ENCODE data around the gene ARL13A.
"Not testable (repeated sequence)": the region's sequence is repeated elsewhere in the genome, so short reads cannot be mapped to it uniquely, and the experiment has no call there.

The ARL13A gene

DNA sequence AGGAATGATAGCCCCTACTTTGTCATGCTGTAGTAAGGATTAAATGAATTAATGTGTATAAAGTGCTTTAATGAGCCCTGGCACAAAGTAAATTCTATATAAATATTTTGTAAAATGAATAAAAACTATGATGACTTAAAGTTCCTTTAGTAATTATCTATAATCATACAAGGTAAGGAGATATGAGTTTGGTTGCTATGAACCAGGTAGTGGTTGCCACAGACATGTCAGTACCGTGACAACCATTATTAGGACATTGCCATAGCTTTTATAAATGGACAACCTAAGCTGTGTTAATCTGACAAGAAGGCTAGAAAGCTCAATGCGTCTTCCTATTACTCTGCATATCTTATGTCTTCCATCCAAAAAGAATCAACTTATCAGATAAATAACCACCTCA, at the start of gene ARL13A:
TSS of gene ARL13A (plus strand) at position 301 of the 400 bp plus-strand sequence. CDS start 3,982 bp downstream, outside the sequence.
- no peak for DNase-seq

DNA sequence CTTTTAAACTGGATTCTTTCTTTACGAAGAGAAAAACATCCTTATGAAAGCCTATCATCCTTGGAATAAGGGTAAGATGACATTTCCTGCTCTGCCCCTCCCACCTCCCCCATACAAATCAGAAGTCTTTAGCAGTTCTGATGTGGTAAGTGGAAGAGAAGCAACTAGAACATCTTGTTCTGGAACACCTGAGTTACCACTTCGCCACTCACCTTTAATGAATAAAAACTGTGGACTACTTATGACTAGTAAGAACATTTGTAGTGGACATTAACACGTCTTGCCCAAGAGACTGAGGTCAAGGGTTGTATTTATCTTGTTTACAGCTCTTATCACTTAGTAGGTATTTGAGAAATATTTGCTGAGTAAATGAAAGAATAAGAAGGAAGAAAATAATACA, 45.1 kb upstream of the ARL13A start:
- DNase-seq, result no peak

DNA sequence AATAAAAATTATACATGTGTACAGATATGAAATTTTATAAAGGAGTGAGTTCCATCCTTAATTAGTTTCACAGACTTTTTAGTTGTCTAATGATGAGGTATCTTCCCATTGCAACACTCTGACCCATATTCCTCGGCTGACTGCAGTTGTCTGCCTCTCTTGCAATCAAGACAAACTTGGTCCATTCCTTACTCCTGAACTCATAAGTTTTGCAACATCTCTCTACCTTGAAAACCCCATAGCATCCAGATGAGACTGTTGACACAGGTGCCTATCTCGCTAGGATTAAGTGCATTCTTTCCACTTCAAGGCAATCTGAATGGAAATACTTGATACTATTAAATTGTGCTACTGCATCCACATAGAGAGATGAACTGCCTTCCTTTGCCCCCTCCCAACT, 43.1 kb upstream of the ARL13A start:
- no peak for DNase-seq

DNA sequence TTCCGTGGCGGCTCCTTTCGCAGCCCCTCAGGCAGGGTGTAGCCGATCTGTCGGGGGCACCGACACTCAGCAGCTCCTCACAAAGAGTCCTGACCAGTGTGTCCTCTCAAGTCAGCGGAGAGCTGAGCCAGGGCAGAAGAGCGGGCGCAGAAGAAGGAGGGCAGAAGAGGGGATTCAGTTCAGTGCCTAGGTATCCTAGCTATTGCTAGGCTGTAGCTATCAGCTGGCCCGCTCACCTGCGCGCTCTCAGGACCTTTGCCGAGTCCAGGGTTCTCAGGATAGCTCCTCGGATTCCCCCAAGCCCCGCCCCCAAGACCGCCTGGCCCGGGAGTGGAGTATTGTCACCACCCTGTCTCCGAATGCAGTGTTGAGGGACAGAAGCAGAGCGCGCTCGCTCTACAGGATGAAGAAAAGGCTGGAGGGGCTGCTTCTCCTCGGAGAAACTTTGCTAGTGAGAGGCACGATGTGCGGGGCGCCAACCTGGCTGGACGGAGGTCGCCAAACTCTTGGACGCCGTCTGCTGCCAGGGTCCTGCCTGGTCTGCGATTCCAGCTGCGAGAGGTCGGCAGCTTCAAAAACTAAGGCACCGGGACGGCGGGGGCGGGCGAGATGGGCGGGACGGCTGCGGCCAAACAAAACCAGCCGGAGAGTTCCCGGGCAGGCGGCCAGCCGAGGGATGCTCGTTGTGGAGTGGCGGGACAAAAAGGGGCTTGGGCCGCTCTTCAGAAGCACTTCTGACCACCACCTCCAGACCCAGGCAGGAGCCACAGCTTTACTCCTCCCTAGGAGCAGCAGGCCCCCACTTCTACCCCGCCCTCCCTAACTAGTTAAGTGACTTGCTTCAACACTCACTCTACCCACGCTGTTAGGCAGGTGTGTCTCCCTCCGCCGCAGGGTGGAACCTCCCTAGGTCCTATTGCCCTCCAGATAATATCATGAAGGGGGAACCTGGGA, 40.6 kb upstream of the ARL13A start, which contains the start of gene XKRX:
TSS of gene XKRX (minus strand) at position 258 of the 954 bp plus-strand sequence. CDS start 613 bp downstream, outside the sequence.
- DNase-seq, result peak; percentile 18

DNA sequence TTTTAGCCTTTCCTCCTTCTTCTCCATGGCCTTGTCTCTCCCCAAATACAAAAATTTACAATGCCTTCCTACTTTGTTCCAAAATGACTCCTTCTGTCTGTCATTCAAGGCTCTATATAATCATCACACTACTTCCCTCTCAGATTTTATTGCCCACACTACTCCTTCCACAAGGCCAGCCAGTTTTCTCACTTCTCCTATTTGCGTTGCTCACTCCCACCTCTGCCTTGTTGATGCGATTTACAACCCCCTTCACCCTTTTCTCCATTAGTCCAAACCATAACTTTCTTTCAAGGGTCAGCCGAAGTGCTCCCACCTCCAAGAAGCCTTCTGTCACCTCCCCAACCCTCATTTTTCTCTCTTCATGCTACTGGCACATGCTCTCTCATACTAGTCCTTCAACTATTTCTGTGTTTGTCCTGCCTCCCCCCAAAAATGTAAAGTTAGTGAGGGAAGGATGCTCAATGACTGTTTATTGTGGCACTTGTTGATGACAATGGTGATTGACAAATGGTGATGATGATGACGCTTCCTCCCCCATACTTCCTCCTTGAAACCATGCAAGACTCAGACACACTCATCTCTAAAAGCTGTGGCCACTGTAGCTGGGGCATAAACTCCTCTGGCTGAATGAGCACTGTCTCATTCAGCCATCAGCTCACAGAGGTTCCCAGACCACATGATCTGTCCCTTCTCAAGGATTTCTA, 38.1 kb upstream of the ARL13A start:
- no peak for DNase-seq

DNA sequence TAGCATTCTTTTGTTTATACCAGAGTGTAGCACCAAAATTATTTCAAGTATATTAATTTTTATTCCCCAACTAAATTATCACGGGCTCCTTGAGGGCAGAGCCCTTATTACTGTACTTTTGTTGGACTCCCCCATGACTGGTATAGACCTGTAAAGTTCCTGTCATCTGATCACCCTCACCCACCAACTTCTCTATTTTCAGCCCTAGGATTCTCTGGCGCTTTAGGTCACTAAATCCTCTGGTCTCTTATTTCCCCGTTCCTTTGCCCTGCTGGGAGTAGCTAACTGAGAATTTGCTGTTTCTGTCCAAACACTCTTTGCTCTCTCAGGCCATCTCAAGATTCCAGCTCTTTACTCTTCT, 37.6 kb upstream of the ARL13A start:
- no peak for DNase-seq

DNA sequence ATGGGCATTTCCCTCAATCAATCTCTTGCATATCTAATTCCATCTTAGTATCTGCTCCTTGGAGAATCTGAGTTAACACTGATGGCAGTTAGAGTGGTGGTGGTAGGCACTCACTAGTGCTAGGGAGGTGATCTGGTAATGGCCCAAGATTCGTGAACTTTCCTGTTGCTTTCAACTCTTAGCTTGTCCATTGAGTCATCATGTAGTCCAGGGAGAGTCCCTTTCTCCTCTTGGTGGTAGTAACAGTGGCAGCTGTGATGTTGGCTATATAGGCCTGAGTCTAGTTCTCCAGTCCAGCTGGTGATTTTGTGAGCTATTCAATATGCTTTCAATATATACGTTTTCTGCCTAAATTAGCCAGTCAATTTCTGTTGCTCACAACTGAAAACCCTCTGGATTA, 33.7 kb upstream of the ARL13A start:
- DNase-seq, result no peak

DNA sequence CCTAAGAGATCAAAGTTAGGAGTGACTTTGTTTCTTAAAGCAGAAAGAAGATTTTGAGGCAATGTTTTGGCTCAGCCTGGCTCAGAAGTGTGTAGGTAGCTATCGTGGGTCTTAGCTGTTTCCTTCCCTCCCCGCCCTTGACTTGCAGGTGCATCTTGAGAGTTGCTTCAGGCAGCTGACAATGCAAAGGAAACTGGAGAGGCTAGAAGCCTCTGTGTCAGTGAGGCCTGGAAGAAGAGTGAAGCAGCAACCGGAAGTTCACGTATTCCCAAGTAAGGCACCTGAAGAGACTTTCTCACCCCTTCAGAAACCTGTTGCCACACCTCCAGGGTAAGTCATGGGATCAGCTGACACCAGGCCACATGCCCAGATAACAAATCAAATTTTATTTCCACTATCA, 30.2 kb upstream of the ARL13A start:
- DNase-seq, result no peak

DNA sequence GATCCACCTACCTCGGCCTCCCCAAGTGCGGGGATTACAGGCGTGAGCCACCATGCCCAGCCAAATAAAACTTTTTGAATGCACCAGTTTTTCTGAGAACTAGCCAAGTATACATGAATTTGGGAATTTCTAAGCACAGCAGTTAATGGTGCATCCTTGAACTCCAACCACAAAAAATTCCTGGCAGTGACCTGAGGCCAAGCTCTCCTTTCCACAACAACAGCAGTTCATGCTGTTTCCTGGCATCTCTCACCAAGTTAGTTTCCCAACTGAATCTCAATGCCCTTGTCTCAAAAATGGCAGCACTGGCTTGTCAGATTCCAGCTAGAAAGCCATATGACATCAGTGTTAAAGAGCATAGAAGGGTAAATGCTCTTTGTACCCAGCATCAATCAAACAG, 24.9 kb upstream of the ARL13A start:
- DNase-seq, result no peak

DNA sequence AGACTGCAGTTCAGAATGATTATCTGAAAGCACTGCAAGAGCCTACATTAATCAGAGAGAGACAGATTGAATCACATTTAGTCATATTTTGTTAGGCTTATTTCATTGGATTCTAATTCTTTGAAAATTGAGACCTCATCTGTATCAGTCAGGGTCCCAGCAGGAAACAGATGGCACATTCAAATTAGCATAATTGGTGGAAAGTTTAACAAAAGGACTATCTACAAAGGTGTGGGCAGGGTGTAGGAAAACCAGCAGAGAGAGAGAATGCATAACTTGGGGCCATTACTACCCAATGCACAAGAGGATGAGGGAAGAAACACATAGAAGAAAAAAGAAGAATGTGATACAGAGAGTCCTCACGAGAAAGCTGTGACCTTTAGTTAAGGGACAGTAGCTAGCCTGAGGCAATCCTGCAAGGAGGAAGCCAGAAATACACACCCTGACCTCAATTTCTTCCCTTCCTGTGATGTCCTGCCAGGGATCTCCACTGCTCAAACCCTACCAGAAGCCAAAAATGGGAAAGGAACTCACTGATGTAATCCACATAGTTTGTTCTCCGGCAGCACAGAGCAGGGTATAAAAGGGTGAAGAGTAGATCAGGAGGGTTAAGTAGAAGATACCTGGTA, 23.1 kb upstream of the ARL13A start:
- DNase-seq, result no peak

DNA sequence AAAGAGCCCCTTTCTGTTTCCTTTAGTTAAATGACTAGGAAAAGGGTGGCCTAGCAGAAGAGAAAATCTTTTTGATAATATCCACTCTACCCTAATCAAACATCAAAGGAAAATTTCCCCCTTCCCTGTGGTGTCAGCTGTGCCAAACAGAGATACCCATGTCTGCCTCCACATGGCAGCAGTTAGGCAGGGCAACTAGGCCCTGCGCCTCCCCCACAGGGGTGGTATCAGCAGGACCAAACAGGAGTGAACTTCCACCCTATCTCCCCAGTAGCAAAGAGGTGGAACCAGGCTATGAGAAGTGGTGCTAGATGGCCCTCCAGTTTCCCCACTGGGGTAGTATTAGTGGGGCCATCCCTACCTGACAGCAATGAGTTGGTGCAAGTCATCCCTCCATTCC, 21.0 kb upstream of the ARL13A start:
- DNase-seq, result no peak

DNA sequence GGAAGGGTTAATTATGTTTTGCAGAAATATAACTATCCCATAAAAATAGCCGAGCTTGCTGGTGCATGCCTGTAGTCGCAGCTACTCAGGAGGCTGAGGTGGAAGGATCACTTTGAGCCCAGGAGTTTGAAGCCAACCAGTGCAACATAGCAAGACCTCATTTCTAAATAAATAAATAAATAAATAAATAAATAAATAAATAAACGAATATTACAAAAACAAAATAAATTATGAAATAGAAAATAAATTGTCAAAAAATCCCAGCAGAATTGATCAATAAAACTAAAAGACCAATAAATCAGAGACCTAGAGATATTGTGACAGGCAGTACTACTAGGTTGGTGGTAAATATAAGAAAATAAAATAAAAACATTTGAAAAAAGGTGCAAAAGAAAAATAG, 6.7 kb upstream of the ARL13A start:
- no peak for DNase-seq

DNA sequence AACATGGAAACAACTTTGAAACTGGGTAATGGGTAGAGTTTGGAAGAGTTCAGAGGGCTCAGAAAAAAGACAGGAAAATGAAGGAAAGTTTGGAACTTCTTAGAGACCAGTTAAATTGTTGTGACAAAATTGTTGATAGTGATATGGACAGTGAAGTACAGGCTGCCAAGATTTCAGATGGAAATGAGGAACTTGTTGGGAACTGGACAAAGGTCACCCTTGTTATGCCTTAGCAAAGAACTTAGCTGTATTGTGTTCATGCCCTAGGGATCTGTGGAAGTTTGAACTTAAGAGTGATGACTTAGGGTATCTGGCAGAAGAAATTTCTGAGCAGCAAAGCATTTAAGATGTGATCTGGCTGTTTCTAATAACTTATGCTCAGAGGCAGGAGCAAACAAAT, 5.1 kb upstream of the ARL13A start:
- DNase-seq, result no peak

DNA sequence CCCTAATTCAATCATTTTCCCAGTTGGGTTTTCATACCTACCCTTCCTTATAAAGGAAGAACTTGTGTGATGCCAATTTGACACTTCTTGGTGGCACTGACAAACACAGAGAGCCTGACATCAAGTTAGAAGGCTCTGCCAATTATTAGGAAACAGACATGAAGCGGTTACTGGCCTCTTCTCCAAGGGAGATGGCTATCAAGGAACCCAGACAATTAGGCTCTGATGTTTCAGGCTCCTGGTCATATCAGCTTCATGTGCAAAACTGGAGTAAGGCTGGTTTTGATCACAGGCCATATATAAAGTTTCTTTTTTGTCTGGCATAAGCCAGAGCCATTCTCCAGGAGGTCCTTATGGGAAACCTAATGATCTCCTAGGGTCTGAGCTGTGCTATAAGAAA, 428 bp downstream of the ARL13A start:
- no peak for DNase-seq

DNA sequence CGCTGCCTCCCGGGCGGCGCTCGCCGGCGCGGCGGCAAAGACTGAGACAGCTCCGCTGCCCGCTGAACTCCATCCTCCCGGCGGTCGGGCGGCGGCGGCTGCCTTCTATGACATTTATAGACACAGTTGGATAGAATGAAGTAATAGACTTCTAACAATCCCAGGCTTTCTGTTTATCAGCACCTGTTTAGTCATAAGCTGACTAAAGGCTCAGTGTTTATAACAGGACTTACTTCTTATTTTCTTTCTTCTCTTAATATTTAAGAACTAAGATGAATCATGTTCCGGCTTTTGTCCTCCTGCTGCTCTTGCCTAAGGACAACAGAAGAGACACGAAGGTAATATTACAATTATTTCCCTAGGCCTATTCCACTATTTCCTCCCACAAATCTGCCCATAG, 3.9 kb downstream of the ARL13A start:
- no peak for DNase-seq

DNA sequence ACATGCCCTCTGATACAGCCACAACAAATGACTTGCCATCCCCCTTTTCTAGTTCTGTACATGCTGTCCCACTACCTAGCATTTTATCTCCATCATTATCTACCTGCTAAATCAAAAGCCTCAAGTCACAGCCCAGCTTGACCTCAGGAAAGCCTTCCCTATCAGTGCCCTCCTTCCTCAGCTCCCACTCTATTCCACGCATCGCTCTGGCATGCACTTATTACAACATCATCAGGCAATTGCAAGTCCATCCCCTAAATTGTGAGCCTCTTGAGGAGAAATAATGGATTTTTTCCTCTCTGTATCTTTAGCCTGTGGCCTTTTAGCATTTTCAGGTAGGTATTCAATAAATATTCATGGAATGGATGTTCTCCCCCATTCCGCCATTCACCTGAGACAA, 5.7 kb downstream of the ARL13A start:
- no peak for DNase-seq

DNA sequence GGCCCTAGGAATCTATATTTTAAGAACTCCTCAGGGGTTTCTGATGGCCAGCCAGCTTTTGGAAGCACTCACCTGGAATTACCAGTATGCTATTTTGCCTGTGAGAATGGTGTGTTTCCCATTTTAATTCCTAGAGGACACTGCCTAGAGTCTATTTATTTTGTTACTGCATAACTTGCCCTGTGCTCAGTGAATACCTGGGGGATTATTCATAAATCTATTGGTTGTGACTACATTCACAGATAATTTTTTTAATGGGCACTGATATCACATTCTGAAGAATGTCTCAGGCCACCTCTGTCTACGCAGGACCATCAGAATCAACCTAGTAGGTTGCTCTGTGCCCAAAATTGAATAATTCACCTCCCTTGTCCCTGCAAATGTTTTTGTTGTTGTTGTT, 6.7 kb downstream of the ARL13A start:
- no peak for DNase-seq

DNA sequence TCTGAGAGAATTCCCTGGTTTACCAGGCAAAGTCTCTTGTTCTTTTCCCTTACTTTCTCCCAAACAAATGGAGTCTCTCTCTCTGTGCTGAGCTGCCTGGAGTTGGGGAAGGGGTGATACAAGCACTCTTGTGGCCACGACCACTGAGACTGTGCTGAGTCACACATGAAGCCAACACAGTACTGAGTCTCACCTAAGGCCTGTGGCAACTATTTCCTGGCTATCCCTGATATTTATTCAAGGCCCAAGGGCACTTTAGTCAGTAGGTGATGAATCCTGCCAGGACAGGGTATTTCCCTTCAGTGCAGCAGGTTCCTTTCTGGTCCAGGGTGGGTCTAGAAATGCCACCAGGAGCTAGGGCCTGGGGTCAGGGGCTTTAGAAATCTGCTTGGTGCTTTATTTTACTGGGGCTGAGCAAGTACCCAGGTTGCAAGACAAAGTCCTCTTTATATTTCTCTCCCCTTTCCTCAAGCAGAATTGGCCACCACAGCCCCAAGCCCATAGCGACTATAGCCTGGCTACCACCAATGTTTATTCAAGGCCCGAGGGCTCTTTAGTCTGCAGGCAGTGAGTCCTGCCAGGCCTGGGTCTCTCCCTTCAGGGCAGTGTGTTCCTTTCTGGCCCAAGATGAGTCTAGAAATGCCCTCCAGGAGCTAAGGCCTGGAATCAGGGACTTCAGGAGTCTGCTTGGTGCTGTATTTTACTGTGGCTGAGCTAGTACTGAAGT, 10.5 kb downstream of the ARL13A start:
- no peak for DNase-seq

DNA sequence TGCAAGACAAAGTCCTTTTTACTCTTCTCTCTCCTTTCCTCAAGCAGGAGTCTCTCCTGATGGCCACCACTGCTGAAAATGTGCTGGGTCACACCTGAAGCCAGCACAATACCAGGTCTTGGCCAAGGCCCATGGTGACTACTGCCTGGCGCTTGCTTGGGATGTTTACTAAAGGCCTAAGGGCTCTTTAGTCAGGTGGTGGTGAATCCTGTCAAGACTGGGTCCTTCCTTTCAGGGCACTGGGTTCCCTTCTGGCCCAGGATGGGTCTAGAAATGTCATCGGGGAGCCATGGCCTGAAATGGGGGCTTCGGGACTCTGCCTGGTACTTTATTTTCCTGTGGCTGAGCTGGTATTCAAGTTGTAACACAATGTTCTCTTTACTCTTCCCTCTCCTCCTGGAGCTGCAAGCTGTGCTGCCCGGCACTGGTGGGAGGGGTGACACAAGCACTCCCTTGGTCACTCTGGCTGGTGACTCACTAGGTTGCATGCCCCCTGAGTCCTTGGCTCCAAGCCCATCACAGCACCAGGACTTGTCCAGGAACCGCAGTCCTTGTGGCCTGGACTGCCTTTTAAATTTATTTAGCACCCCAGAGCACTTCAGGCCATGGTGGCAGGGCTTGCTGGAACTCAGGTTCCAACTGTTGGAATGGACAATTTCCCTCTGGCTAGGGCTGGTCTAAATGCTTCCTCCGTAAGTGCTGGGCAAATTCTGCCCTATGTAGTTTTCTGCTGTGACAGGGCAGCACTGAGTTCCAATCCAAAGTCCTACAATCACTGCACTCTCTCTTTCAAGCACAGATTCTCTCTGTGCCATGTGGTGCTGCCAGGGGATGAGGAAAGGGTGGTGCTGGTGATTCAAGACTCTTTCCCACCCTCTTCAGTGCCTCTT, 11.3 kb downstream of the ARL13A start:
- DNase-seq, result no peak

DNA sequence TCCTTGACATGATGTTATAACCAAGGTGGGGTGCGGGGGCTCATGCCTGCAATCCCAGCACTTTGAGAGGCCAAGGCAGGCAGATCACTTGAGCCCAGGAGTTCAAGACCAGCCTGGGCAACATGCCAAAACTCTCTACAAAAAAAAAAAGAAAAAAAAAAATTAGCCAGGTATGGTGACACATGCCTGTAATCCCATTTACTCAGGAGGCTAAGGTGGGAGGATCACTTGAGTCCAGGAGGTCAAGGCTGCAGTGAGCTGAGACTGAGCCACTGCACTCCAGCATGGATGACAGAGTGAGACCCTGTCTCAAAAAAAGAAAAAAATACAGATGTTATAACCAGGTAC, 12.0 kb downstream of the ARL13A start:
- not testable (repeated sequence) for DNase-seq

DNA sequence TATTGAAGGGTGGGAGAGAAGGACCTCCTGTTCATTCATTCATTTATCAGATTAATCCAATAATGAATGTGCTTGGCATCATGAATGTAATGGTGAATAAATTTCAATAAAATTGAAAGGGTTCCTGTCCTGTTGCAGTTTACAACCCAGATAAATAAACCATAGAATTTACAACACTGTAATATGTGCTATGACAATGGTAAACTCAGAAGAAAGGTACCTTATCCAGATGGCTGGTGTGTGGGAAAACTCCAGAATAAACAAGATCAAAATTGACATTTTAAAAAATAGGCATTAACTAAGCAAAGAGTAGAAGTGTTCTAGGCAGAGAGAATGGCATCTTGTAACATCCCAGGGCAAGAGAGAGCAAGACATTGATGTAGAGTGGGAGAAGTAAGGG, 15.3 kb downstream of the ARL13A start:
- no peak for DNase-seq

DNA sequence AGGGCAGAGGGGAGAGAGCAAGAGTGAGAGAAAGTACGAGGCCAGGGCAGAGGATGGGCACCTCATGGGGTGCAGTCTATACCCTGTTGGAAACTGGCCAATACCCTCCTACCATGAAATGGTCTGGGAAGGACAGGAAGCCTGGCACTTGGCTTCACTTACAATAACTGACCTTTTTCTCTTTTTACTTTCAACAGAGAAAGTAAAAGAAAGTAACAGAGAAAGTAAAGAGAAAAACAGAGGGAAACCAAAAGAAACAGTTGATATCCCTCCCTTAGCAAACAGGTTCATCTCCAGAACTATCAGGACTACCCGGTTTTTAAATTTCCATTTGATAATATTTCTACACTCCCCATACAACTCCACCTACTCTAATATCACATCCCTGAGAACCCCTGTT, 20.6 kb downstream of the ARL13A start:
- DNase-seq, result no peak
